ENCODE results near the gene RAB39A.

DNA sequence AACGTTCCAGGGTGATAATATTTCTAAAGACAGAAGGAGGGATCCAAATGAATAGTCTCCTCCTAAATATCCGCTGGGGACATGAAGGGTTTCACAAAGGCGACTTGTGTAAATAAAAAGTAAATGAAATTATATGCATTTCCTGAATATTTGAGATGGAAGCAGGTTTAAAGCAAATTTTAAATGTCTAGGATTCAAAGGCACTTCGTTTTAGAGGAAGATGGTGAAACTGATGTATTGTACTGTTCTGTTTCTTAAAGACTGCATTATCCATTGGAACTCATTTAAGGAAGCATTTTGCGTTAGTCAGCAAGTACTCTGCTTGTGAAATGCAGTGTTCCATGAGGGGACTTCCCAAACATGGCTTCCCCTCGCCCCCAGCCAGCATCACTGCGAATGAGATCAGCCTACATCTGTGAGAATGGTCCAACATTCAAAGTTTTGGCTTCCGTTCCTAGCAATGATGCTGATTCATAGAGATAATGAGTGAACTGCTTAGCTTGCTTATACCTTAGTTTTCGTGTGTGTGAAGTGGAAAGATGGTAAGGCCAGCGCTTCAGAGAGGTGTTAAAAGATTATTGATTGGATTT is 1.5 kb downstream of the RAB39A start:
- TF ChIP-seq CTCF (IDR thresholded peaks at IDR 0.05): no peak
- no peak for TF ChIP-seq POLR2AphosphoS5 (IDR thresholded peaks at IDR 0.05)
- TF ChIP-seq POLR2A (IDR thresholded peaks at IDR 0.05; ENCODE audit: low read depth): no peak
